Posterior cingulate gyrus (tissue), 11 donors: ENCODE data around the gene DUSP3.
A peak's percentile ranks its signal among the peaks of the same experiment; 100 is the strongest.

Experiments used
- DNase-seq, 10 donors: peaks; one replicate each; pipeline versions ENCODE4 v3.0.0 to v3.0.0-alpha.2; 2020 to 2021; ENCODE audit warnings: mixed read lengths in 3 of 10
- intact Hi-C: fragments of 100-400 bp; cut with DNase I; formaldehyde crosslinking; loops from one replicate; pipeline ENCODE4 v1.15.1; 2023

The DUSP3 gene

GRCh38 chr17:43740541-43740940 lies 38.2 kb downstream of the DUSP3 start:
- intact Hi-C loops, result no loop called here
- DNase-seq, result no peak

GRCh38 chr17:43737722-43738121 lies 41.1 kb downstream of the DUSP3 start:
- DNase-seq, result no peak
- intact Hi-C loops, result no loop called here

GRCh38 chr17:43736389-43736788 lies 42.4 kb downstream of the DUSP3 start:
- intact Hi-C loops, result no loop called here
- no peak for DNase-seq

- no peak for DNase-seq
- intact Hi-C loops, result no loop called here
Observed at GRCh38 chr17:43734376-43734775, 44.4 kb downstream of the DUSP3 start.

GRCh38 chr17:43733956-43734355 lies 44.8 kb downstream of the DUSP3 start:
- intact Hi-C loops, result no loop called here
- DNase-seq, result no peak

- intact Hi-C loops, result no loop called here
- DNase-seq, result no peak
Observed at GRCh38 chr17:43732958-43733357, 45.8 kb downstream of the DUSP3 start.

GRCh38 chr17:43728081-43728480 lies 50.7 kb downstream of the DUSP3 start:
- intact Hi-C loops, result no loop called here
- DNase-seq, result no peak

GRCh38 chr17:43723697-43724359 lies 54.9 kb downstream of the DUSP3 start:
- no peak for DNase-seq
- intact Hi-C loops, result no loop called here

GRCh38 chr17:43722870-43723665 lies 55.7 kb downstream of the DUSP3 start:
- intact Hi-C loops, result no loop called here
- DNase-seq, result no peak

- intact Hi-C loops, result no loop called here
- no peak for DNase-seq
Observed at GRCh38 chr17:43722269-43722619, 56.5 kb downstream of the DUSP3 start.

GRCh38 chr17:43721537-43722268 lies 57.1 kb downstream of the DUSP3 start:
- intact Hi-C loops, result no loop called here
- DNase-seq, result no peak

- DNase-seq, result peak; percentile 73 to 96 (median 79)
- intact Hi-C loops, result no loop called here
Observed at GRCh38 chr17:43720311-43721060, 58.3 kb downstream of the DUSP3 start.

GRCh38 chr17:43719578-43719977 lies 59.2 kb downstream of the DUSP3 start:
- DNase-seq, result no peak
- intact Hi-C loops, result no loop called here

GRCh38 chr17:43718544-43718943 lies 60.2 kb downstream of the DUSP3 start:
- intact Hi-C loops, result no loop called here
- peak in 1 of 10 donors; percentile 52 for DNase-seq

GRCh38 chr17:43717913-43718312 lies 60.9 kb downstream of the DUSP3 start:
- intact Hi-C loops, result no loop called here
- DNase-seq, result no peak
